K562 (cell line): ENCODE results near the gene PKHD1. TPM values are rescaled to one million over a fixed set of nuclear protein-coding genes. Genes with fewer than 3 reads are reported as not detected.

ENCODE experiments used
- ATAC-seq: fragments of 200-7000 bp; cut with Tn5 transposase; 3 replicates; pipeline ENCODE4 v1.9.1; 2020; ENCODE audit warnings: moderate library complexity
- BruUV-seq: library from RNA; stranded (reverse); fragments of 400-500 nt; replicated peaks from 2 replicates; lab custom pipeline; 2021; lab: Mats Ljungman, UMichigan
- CTCF ChIA-PET: fragments of 300-600 bp; formaldehyde crosslinking; extraction: SDS; loops from one replicate; lab custom pipeline; 2021; ENCODE audit warnings: low intra/inter-chr PET ratio; lab: Yijun Ruan, JAX
- POLR2A ChIA-PET: fragments of 300-600, 350-650 bp; sonication (Branson Sonifier 250); formaldehyde crosslinking; extraction: SDS; loops from one replicate; lab custom pipeline; 2021; ENCODE audit warnings: antibody characterized with exemption, inconsistent platforms; lab: Yijun Ruan, JAX
- DNase-seq, 4 experiments: peaks; one replicate each; pipeline versions ENCODE4 v3.0.0 to v3.0.0-alpha.2; 2011 to 2018; ENCODE audit warnings: low spot score in 3 of 4, mixed read lengths in 3 of 4; ENCODE audit errors: extremely low read depth in 1 of 4
- FAIRE-seq: peaks from 2 replicates; lab custom pipeline; 2011; peaks lifted over from hg19 to GRCh38; lab: Jason Lieb, UNC
- H2AFZ ChIP-seq: 2 replicates; pipeline ENCODE4 v1.6.0; 2011; ENCODE audit warnings: low read depth, low read length, control low read depth, inconsistent platforms
- H3K27ac ChIP-seq: fragments of 200-600 bp; 3 replicates; pipeline ENCODE4 v1.8.0; 2011; ENCODE audit warnings: low read depth, mild to moderate bottlenecking, control low read depth, inconsistent platforms, low read length, moderate library complexity, mixed read lengths; ENCODE audit errors: extremely low read depth
- H3K27me3 ChIP-seq, 2 experiments: fragments of 300-600 bp in 1 of 2; 2 replicates in 1 of 2; 3 replicates in 1 of 2; pipeline versions ENCODE4 v1.6.0 to v1.8.0; 2011; ENCODE audit warnings: inconsistent platforms in 2 of 2, low read length in 2 of 2, mild to moderate bottlenecking in 1 of 2, mixed read lengths in 1 of 2, moderate library complexity in 1 of 2; ENCODE audit not compliant: control insufficient read depth in 2 of 2, insufficient read depth in 2 of 2
- H3K36me3 ChIP-seq: fragments of 300-600 bp; 3 replicates; pipeline ENCODE4 v1.8.0; 2011; ENCODE audit warnings: mild to moderate bottlenecking, low read length, inconsistent platforms; ENCODE audit not compliant: control insufficient read depth, insufficient read depth
- H3K4me1 ChIP-seq, 2 experiments: fragments of 200-600 bp in 1 of 2; replicated peaks in 1 of 2; 2 replicates in 1 of 2; 3 replicates in 1 of 2; pipeline versions ENCODE4 v1.5.1 to v1.8.0; 2011; ENCODE audit warnings: inconsistent platforms in 2 of 2, low read length in 2 of 2, mild to moderate bottlenecking in 1 of 2, mixed read lengths in 1 of 2, moderate library complexity in 1 of 2; ENCODE audit not compliant: control insufficient read depth in 2 of 2, insufficient read depth in 2 of 2
- H3K4me2 ChIP-seq: 2 replicates; pipeline ENCODE4 v1.6.1; 2011; ENCODE audit warnings: low read length, control low read depth, inconsistent platforms, mixed read lengths; ENCODE audit not compliant: insufficient read depth
- H3K4me3 ChIP-seq: fragments of 200-600 bp; sonication (generic), shearing (Covaris generic); 2 replicates; pipeline ENCODE4 v1.5.1; 2016; ENCODE audit warnings: control low read depth, inconsistent platforms
- H3K79me2 ChIP-seq: fragments of 200-600 bp; 3 replicates; pipeline ENCODE4 v1.8.0; 2011; ENCODE audit warnings: low read length, inconsistent platforms; ENCODE audit not compliant: control insufficient read depth, insufficient read depth
- H3K9ac ChIP-seq, 2 experiments: 2 replicates each; pipeline versions ENCODE4 v1.6.0 to v1.6.1; 2011; ENCODE audit warnings: low read depth in 2 of 2, low read length in 2 of 2, control low read depth in 1 of 2, inconsistent platforms in 1 of 2, mild to moderate bottlenecking in 1 of 2, mixed read lengths in 1 of 2; ENCODE audit not compliant: insufficient read depth in 1 of 2
- H3K9me1 ChIP-seq: one replicate; pipeline ENCODE4 v1.6.0; 2011; ENCODE audit warnings: inconsistent platforms, mild to moderate bottlenecking, low read length, moderate library complexity; ENCODE audit not compliant: control insufficient read depth, insufficient read depth
- H3K9me3 ChIP-seq: replicated peaks from 2 replicates; pipeline ENCODE4 v1.5.1; 2011; ENCODE audit warnings: low read depth, low read length, inconsistent platforms; ENCODE audit not compliant: control insufficient read depth, insufficient read depth
- H4K20me1 ChIP-seq: replicated peaks from 2 replicates; pipeline ENCODE4 v1.6.1; 2011; ENCODE audit warnings: low read length, inconsistent platforms, mixed read lengths; ENCODE audit not compliant: control insufficient read depth, insufficient read depth
- ADNP ChIP-seq: fragments of 200-800 bp; sonication (Bioruptor generic); IDR thresholded peaks from 2 replicates; pipeline ENCODE4 v1.6.1; 2016; ENCODE audit warnings: missing genetic modification characterization, missing compliant biosample characterization
- CREBBP ChIP-seq: IDR thresholded peaks from one replicate; pipeline ENCODE4 v1.6.1; 2012; ENCODE audit warnings: low read depth, mild to moderate bottlenecking, control low read depth, inconsistent platforms, low read length
- HOXB6 ChIP-seq: fragments of 250-450 bp; sonication (Bioruptor Pico); IDR thresholded peaks from 2 replicates; pipeline ENCODE4 v1.5.1; 2022; ENCODE audit warnings: mild to moderate bottlenecking, borderline replicate concordance
- MYNN ChIP-seq, 2 experiments: sonication (generic); formaldehyde crosslinking in 1 of 2; IDR thresholded peaks; 2 replicates each; pipeline versions ENCODE4 v1.5.0 to v1.6.1; 2016 to 2020; ENCODE audit warnings: antibody characterized with exemption in 1 of 2, missing genetic modification reagents in 1 of 2
- PHF8 ChIP-seq: fragments of 200-600 bp; sonication (generic); IDR thresholded peaks from 2 replicates; pipeline ENCODE4 v1.6.1; 2012; ENCODE audit warnings: mixed run types, mild to moderate bottlenecking, inconsistent platforms, low read length, moderate library complexity, borderline replicate concordance
- RBFOX2 ChIP-seq: fragments of 200-400 bp; formaldehyde crosslinking; IDR thresholded peaks from 2 replicates; pipeline ENCODE4 v1.6.1; 2017; ENCODE audit warnings: low read depth, mild to moderate bottlenecking, low read length, moderate library complexity
- SAP30 ChIP-seq: fragments of 200-600 bp; sonication (generic); IDR thresholded peaks from 2 replicates; pipeline ENCODE4 v1.6.1; 2012; ENCODE audit warnings: borderline replicate concordance, low read depth, mild to moderate bottlenecking, moderate library complexity, low read length, control low read depth, inconsistent platforms; ENCODE audit not compliant: insufficient read depth, poor library complexity, severe bottlenecking
- SLC30A9 ChIP-seq: fragments of 250-450 bp; sonication (Bioruptor Pico); IDR thresholded peaks from 2 replicates; pipeline ENCODE4 v1.8.0; 2022; ENCODE audit warnings: mild to moderate bottlenecking, moderate library complexity
- SNRNP70 ChIP-seq: fragments of 200-400 bp; formaldehyde crosslinking; optimal IDR thresholded peaks from 2 replicates; pipeline ENCODE3; 2017; ENCODE audit warnings: low read depth, low read length
- TCF3 ChIP-seq: sonication (generic); formaldehyde crosslinking; IDR thresholded peaks from 2 replicates; pipeline ENCODE4 v1.4.0; 2020; ENCODE audit warnings: mild to moderate bottlenecking, missing genetic modification reagents
- ZNF384 ChIP-seq: IDR thresholded peaks from 2 replicates; pipeline ENCODE4 v1.6.1; 2012; ENCODE audit warnings: low read depth, low read length, improper control_type of control experiment
- WGBS: fragments of 100-300 bp; shearing (Covaris generic); methylation state at CpG from one replicate; pipeline ENCODE4 v1.1.6; 2016; ENCODE audit warnings: low coverage, mixed read lengths; ENCODE audit not compliant: insufficient coverage; ENCODE audit errors: missing lambda C conversion rate; 5-methylcytosine and 5-hydroxymethylcytosine counted together
- in situ Hi-C: fragments of 300-500 bp; cut with MboI; formaldehyde crosslinking; loops from 4 replicates; pipeline ENCODE4 v1.15.0; 2018; ENCODE audit warnings: inconsistent platforms, mixed read lengths
- intact Hi-C: fragments of 100-400 bp; cut with micrococcal nuclease; formaldehyde crosslinking; loops from 2 replicates; pipeline ENCODE4 v1.14.2; 2022
- polyA plus RNA-seq, 8 experiments: library from polyadenylated mRNA; depleted of rRNA in 4 of 8; stranded (reverse) in 5 of 8; unstranded in 3 of 8; fragments of >200 nt; fragmentation: Nextera tagmentation in 2 of 8; fragmentation: Illumina TruSeq in 1 of 8; extraction: Ambion mirVana in 2 of 8; extraction: Trizol in 1 of 8; gene quantifications; 2 replicates each; pipeline versions ENCODE4 v1.2.1 to v1.2.3, GENCODE V29; 2011 to 2014; ENCODE audit warnings: inconsistent platforms in 1 of 8, missing spikeins in 1 of 8
- total RNA-seq, 7 experiments: library from RNA; depleted of rRNA in 6 of 7; stranded (reverse); fragments of >200 nt in 6 of 7; fragmentation: Illumina TruSeq in 2 of 7; extraction: Trizol in 2 of 7; gene quantifications; 2 replicates each; pipeline versions ENCODE4 v1.2.1 to v1.2.3, GENCODE V29; 2011 to 2021; ENCODE audit warnings: low replicate concordance in 1 of 7
- TF ChIP-seq, protein P1 (sequence below): sonication (generic); formaldehyde crosslinking; IDR thresholded peaks from 2 replicates; pipeline ENCODE4 v1.8.0; 2022; ENCODE audit warnings: mild to moderate bottlenecking, low read depth, missing genetic modification reagents
- TF ChIP-seq, protein P2 (sequence below): IDR thresholded peaks from 3 replicates; pipeline ENCODE4 v1.6.1; 2011; ENCODE audit warnings: borderline replicate concordance, mild to moderate bottlenecking, moderate library complexity; ENCODE audit not compliant: insufficient read length; ENCODE audit errors: extremely low read depth
- TF ChIP-seq, protein P3 (sequence below): sonication (generic); formaldehyde crosslinking; IDR thresholded peaks from 2 replicates; pipeline ENCODE4 v1.8.0; 2022; ENCODE audit warnings: mild to moderate bottlenecking, missing genetic modification reagents
- TF ChIP-seq, protein P4 (sequence below), 2 experiments: fragments of 450-650 bp; conservative IDR thresholded peaks; 2 replicates each; pipeline ENCODE4 v1.6.1; 2017; ENCODE audit warnings: mild to moderate bottlenecking in 2 of 2, moderate library complexity in 2 of 2

PKHD1 gene
- total and polyA plus RNA-seq, 9 of the 15 experiments (the other 6 are each of a cell fraction or from before 2014, with no cell fraction given) = 0.01 to 0.04 (median 0.01) TPM; not detected in 6

DNA sequence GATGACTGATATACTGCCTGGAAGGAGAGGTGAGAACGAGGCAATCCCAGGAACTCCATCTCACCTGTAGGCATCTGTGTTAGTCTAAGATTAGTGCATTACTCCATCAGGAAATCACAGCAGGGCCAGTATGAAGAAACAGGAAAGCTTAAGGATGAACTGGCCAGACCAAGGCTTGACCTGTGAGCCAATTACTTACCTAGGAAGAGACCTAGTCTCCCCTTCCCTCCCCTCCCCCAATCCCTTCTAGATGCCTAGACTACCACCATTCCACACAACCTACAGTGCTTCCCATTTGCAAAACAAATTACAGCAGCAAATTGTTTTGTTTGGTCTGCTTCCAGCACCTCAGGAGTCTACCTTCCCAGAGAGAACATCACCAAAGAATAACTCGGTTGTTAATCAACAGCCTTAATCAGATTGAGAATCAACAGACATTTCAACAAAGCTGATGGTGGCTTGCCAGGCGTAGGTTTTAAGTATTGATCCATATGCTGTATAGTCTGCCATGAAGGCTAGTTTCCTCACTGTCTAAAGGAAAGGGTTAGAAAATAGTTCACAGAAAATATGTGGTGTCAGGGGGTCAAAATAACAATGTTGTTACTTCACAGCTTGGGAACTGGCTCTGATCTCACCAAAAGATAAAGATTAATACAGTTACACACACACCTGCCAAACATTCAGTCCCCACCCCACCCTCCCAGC, 10.1 kb downstream of the PKHD1 start:
- no peaks in the 10 kb centered on the region for H3K4me1 ChIP-seq
- no peak overlapping the region for H3K4me2 ChIP-seq
- ChIA-PET POLR2A (interaction anchor here (1.1 kb wide), 1 partner anchor 184 kb away, joined by 3 read pairs; no protein-coding TSS in a partner anchor), CTCF (no interaction called here)
- no TSS peak for BruUV-seq
- in situ Hi-C loops (no loop called here), intact Hi-C loops (no loop called here)
- 0% methylated on average over 3 of the region's 3 CpGs for WGBS
- no peaks in the 10 kb centered on the region for H3K27me3 ChIP-seq
- DNase-seq = no peak
- H3K9me1 ChIP-seq = no peaks in the 10 kb centered on the region
- H3K9ac ChIP-seq = no peak overlapping the region
- H3K27ac ChIP-seq = no peak overlapping the region
- no peak for ATAC-seq
- H2AFZ ChIP-seq = no peak overlapping the region
- no peaks in the 10 kb centered on the region for H3K9me3 ChIP-seq
- no peaks in the 10 kb centered on the region for H3K36me3 ChIP-seq
- no peaks in the 10 kb centered on the region for H3K79me2 ChIP-seq
- FAIRE-seq = no peak
- no peaks in the 10 kb centered on the region for H4K20me1 ChIP-seq
- H3K4me3 ChIP-seq = no peak overlapping the region
- TF ChIP-seq PHF8 (no peak), ADNP (tag) (no peak), RBFOX2 (no peak), SNRNP70 (no peak), TCF3 (no peak), SLC30A9 (CRISPR knock-in tag) (no peak), HOXB6 (no peak), SAP30 (no peak), ZNF384 (no peak), MYNN (IDR thresholded peaks at IDR 0.05) (no peak), MYNN (CRISPR knock-in tag; IDR thresholded peaks at IDR 0.05) (no peak), CREBBP (no peak)
- TF ChIP-seq, protein P1, sequence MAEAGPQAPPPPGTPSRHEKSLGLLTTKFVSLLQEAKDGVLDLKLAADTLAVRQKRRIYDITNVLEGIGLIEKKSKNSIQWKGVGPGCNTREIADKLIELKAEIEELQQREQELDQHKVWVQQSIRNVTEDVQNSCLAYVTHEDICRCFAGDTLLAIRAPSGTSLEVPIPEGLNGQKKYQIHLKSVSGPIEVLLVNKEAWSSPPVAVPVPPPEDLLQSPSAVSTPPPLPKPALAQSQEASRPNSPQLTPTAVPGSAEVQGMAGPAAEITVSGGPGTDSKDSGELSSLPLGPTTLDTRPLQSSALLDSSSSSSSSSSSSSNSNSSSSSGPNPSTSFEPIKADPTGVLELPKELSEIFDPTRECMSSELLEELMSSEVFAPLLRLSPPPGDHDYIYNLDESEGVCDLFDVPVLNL (CRISPR knock-in tag) = no peak
- TF ChIP-seq, protein P2, sequence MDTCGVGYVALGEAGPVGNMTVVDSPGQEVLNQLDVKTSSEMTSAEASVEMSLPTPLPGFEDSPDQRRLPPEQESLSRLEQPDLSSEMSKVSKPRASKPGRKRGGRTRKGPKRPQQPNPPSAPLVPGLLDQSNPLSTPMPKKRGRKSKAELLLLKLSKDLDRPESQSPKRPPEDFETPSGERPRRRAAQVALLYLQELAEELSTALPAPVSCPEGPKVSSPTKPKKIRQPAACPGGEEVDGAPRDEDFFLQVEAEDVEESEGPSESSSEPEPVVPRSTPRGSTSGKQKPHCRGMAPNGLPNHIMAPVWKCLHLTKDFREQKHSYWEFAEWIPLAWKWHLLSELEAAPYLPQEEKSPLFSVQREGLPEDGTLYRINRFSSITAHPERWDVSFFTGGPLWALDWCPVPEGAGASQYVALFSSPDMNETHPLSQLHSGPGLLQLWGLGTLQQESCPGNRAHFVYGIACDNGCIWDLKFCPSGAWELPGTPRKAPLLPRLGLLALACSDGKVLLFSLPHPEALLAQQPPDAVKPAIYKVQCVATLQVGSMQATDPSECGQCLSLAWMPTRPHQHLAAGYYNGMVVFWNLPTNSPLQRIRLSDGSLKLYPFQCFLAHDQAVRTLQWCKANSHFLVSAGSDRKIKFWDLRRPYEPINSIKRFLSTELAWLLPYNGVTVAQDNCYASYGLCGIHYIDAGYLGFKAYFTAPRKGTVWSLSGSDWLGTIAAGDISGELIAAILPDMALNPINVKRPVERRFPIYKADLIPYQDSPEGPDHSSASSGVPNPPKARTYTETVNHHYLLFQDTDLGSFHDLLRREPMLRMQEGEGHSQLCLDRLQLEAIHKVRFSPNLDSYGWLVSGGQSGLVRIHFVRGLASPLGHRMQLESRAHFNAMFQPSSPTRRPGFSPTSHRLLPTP = no peak
- TF ChIP-seq, protein P3, sequence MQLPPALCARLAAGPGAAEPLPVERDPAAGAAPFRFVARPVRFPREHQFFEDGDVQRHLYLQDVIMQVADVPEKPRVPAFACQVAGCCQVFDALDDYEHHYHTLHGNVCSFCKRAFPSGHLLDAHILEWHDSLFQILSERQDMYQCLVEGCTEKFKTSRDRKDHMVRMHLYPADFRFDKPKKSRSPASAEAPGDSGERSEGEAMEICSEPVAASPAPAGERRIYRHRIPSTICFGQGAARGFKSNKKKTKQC (CRISPR knock-in tag) = no peak
- TF ChIP-seq, protein P4, sequence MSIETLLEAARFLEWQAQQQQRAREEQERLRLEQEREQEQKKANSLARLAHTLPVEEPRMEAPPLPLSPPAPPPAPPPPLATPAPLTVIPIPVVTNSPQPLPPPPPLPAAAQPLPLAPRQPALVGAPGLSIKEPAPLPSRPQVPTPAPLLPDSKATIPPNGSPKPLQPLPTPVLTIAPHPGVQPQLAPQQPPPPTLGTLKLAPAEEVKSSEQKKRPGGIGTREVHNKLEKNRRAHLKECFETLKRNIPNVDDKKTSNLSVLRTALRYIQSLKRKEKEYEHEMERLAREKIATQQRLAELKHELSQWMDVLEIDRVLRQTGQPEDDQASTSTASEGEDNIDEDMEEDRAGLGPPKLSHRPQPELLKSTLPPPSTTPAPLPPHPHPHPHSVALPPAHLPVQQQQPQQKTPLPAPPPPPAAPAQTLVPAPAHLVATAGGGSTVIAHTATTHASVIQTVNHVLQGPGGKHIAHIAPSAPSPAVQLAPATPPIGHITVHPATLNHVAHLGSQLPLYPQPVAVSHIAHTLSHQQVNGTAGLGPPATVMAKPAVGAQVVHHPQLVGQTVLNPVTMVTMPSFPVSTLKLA (conservative IDR thresholded peaks at IDR 0.05) = no peak
